ENCODE results near the gene GPR137C.
A peak's percentile ranks its signal among the peaks of the same experiment; 100 is the strongest.

Gene GPR137C, protein sequence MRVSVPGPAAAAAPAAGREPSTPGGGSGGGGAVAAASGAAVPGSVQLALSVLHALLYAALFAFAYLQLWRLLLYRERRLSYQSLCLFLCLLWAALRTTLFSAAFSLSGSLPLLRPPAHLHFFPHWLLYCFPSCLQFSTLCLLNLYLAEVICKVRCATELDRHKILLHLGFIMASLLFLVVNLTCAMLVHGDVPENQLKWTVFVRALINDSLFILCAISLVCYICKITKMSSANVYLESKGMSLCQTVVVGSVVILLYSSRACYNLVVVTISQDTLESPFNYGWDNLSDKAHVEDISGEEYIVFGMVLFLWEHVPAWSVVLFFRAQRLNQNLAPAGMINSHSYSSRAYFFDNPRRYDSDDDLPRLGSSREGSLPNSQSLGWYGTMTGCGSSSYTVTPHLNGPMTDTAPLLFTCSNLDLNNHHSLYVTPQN

GRCh38 chr14:52552063-52552988 is at the start of gene GPR137C, which contains the start of gene TXNDC16:
TSS of gene GPR137C (plus strand) at chr14:52552836. CDS start at chr14:52553148, 312 bp downstream.
TSS of gene TXNDC16 (minus strand) at chr14:52552505. CDS start at chr14:52543557, 8,948 bp downstream.
- peak; percentile 99 for DNase-seq (ENCODE audit: low read depth)

GRCh38 chr14:52513249-52513648 is 39.4 kb upstream of the GPR137C start:
- no peak for DNase-seq (ENCODE audit: low read depth)

DNA sequence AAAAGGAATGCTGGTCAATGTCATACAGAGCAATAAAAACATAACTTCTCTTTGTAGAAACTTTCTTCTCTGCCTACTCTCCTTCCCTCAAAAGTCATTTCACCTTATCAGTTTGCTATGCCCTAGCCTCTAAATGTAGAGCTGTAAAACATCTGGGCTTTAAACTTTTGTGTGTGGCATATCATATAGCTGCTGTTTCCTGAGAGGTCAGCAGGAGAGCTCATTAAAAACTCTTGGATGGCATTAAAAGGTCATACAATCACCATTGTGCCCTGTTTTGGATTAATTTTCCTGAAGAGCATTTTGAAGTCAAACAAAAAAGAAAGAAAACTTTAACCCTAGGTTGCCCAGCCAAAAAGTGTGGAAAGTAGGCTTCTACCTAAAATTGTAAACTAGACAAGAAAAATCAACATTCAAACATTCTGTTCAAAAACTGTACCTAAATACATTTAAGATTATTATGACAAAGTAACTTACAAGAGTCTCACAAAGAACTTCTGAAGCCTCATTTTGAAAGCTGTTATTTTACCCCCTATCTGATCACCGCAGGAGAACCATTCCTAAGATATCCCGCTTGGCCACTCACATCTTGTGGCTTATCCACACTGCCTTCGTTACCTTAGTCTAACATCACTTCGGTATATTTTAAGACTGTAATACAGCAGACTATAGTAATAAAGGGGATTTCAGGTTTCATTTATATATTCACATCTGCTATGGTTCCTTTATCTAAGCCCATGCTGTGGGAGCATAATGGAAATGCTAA is 38.4 kb upstream of the GPR137C start:
- no peak for DNase-seq (ENCODE audit: low read depth)

- no peak for DNase-seq (ENCODE audit: low read depth)
Measured at GRCh38 chr14:52522033-52522432, 30.6 kb upstream of the GPR137C start.

DNA sequence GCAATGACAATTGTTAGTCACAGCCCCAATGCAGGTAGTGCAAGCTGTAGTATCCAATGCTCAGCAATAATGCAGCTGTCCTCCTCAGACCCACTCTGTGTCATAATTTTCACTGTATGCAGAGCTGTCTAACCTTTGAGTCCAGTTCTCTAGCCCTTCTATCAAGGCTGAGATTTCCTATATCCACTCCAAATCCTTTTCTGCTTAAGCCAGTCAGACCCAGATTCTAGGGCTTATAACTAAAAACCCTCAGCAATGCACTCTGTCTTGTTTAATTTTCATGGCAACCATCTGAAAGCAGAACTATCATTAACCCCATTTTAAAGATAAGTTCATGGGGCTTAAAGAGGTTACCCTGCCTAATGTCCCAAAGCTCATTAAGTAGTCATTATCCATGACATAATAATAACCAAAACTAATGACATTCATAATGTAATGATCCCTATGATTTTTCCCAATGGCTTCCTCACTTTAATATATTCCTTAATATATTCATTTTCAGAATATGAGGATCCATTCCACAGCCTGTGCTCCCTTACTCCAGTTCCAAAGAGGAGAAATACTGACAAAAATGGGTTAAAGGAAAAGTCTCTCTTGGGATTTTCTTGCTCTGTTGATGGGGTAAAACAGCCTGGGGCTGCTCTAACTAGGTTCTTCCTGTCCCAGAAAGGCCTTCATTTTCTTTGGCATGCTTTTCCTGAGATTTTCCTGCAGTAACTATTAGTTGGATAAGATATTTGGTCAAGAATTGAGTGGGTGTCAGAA is 29.9 kb upstream of the GPR137C start:
- no peak for DNase-seq (ENCODE audit: low read depth)

DNA sequence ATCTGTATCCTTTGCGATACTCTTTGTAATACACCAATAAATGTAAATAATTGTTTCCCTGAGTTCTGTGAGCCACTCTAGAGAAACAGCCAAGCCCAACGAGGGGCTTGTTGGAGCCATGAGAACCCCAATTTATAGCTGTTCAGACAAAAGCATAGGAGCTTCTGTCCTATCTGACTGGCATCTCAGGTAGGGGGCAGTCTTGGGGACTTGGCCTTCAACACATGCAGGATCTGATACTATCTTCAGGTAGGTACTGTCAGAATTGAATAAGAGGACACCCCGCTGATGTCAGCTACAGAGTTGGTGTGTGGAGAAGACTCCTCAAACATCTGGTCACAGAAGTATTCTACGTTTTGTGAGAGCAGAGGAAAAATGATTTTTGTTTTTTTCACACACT is 25.6 kb upstream of the GPR137C start:
- DNase-seq (ENCODE audit: low read depth), result no peak

- no peak for DNase-seq (ENCODE audit: low read depth)
Measured at GRCh38 chr14:52531481-52531880, 21.2 kb upstream of the GPR137C start.

DNA sequence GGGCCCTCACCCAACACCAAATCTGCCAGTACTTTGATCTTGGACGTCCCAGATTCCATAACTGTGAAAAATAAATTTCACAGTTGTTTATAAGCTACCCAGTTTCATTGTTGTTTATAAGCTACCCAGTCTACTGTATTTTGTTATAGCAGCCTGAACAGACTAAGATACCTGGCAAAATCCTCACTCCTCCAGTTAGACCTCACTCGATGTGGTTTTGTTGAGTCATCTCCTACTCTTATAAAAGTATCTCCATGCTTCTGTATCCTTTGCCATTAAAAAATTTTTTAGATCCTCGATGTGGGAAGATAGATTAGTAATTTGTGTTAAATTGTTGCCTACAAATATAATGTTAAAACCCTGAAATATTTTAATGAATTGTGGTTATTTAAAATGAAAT is 16.4 kb upstream of the GPR137C start:
- DNase-seq (ENCODE audit: low read depth), result no peak

DNA sequence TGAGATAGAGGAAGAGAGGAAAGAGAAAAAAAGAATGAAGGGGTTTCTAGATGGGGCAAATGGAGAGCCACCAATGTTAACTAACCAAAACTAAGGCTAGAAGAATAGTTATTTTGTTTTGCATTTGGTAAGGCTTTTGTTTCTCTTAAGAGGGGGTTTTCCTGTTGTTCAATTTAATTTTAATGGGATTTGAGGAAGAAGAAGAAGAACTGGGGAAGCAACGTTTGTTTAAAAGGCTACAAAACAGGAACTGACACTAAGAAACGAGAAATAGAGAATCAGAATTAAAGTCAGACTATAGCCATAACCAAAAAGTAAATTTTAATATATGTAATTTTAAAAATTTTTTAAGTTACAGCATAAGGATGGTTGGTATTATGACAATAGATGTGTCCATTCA is 14.0 kb upstream of the GPR137C start:
- DNase-seq (ENCODE audit: low read depth), result no peak

DNA sequence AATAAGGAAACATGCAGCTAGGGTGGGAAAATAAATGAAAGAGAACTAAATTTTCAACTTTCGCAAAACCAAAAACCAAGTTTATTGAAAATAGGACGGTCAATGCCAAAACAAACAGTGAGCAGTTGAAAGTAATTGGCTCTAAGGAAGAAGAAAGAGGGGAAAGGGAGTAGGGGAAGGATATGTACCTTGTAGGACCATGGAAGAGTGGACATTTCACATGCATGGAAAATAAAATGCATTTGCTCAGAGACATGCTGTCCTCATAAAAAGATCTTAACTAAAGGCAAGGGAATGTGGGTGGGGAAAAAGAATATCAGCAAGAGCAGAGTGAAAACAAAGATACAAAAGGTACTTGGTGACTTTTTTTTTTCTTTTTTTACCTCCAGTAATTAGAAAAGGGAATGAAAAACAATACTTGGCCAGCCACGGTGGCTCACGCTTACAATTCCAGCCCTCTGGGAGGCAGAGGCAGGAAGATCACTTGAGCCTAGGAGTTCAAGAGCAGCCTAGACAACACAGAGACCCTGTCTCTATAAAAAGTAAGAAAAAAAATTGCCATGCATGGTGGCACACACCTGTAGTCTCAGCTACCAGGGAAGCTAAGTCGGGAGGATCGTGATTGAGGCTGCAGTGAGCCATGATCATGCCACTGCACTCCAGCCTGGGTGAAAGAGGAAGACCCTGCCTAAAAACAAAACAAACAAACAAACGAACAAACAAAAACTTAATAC is 6.9 kb upstream of the GPR137C start:
- DNase-seq (ENCODE audit: low read depth), result no peak

- no peak for DNase-seq (ENCODE audit: low read depth)
Measured at GRCh38 chr14:52546318-52546670, 6.3 kb upstream of the GPR137C start.

GRCh38 chr14:52547027-52547426 is 5.6 kb upstream of the GPR137C start:
- no peak for DNase-seq (ENCODE audit: low read depth)

GRCh38 chr14:52547526-52547925 is 5.1 kb upstream of the GPR137C start:
- DNase-seq (ENCODE audit: low read depth), result no peak

- DNase-seq (ENCODE audit: low read depth), result no peak
Measured at GRCh38 chr14:52550661-52551060, 2.0 kb upstream of the GPR137C start.

DNA sequence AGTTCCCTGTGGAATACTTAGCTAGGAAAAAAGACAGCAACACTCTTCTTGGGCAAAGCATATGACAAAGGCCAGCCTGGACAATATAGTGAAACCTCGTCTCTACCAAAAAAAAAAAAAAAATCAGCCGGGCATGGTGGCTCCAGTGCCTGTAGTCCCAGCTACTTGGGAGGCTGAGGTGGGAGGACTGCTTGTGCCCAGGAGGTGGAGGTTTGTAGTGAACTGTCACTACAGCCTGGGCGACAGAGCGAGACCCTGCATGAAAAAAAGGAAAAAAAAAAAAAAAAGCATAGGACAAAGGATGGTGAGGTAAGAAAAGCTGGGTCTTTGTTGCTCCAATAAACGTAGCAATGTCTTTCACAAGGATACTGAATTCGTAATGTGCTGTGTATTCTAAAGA is 1.4 kb upstream of the GPR137C start:
- no peak for DNase-seq (ENCODE audit: low read depth)

DNA sequence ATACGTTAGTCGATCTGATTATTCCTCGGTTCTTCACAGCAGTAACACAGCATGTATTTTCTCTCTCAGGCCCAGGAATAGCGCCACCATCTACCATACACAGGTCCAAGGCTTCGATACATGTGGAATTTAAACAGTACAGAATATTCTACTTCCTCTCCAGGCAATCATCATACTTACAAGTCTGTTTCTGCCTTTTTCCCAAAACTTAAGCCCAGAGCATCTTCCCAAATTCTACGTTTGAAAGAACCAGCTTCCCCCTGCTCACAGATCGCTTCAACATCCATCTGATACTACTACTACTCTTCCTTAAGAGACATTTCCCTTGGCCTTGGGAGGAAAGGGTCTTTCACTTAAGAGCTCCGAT is 957 bp upstream of the GPR137C start:
- DNase-seq (ENCODE audit: low read depth), result no peak

GRCh38 chr14:52553002-52553670 is 500 bp downstream of the GPR137C start:
- no peak for DNase-seq (ENCODE audit: low read depth)

DNA sequence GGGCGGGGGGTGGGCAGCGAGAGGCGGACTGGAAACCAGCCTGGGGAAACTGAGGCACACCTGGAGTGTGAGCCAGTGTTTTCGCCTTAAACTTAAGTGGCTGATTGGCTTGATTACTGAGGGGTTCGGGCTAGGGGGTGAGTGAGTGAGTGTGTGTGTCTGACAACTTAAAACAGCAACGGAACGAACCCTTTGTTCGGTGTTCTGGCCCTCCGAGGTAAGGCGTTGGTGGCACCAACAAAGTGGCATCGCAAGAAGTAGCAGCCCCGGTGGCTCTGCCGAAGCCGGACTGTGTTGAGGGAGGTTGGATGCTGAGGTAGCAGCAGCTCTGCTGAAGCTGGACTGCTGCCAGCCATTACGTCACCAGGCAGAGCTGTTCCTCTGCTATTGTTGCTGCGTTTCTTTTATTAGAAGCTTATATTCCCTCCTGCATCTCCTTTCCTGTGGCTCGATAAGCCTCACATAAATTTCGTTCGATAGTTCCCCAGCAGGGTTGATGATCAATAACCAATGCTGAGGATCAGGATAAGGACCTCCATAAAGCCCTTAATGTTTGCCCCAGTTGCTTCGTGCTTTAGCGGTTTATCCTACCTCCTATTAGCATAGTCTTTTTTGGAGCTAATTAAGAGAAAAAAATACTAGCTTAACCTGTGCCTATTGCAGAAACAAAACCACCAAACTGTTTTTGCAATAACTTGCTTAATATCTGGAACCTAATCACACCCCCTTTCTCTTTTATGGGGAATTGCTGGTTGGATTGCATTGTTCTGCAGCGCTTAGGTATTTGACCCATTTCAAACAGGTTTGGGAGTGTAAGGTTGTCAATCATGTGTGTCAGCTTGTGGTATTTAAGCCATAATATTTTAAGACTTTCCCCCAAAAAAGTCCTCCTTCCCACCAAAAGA is 1.3 kb downstream of the GPR137C start:
- peak; percentile 70 for DNase-seq (ENCODE audit: low read depth)

DNA sequence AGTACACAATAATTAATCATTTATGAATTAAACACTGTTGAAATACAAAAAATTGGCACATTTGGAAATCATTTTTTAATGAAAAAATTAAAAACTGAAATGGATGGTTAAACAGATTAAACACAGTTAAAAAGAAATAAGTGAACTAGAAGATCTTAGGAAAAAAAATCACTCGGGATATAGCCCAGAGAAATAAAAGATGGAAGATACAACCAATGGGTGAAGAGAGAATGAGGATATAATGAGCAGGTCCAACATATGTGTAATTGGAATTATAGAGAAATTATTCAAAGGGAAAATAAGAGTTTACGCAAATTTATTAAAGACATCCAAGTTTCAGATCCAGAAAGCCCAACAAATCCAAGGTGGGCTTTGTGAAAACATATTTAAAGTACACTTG is 6.1 kb downstream of the GPR137C start:
- no peak for DNase-seq (ENCODE audit: low read depth)

All from stimulated activated CD8-positive, alpha-beta memory T cell treated with anti-CD3 and anti-CD28 coated beads, Interleukin-4, amount 100 ng/mL, for 24 hours (primary cell).